Uterus (tissue), 2 donors: ENCODE measurements around the gene LMCD1.

Source experiments
- CTCF ChIP-seq, 4 experiments: fragments of 200-600 bp in 2 of 4; fragments of 450-650 bp in 2 of 4; sonication (generic) in 2 of 4; IDR thresholded peaks; one replicate each; pipeline ENCODE4 v1.5.1; 2016 to 2019; ENCODE audit warnings: antibody characterized with exemption in 4 of 4, mild to moderate bottlenecking in 2 of 4, moderate library complexity in 1 of 4
- POLR2A ChIP-seq, 2 donors: fragments of 450-650 bp; IDR thresholded peaks; one replicate each; pipeline ENCODE4 v1.6.1; 2016; ENCODE audit warnings: antibody characterized with exemption in 2 of 2, mild to moderate bottlenecking in 1 of 2, moderate library complexity in 1 of 2

GRCh38 chr3:8503871-8504610, 2.4 kb downstream of the LMCD1 start:
- TF ChIP-seq CTCF (IDR thresholded peaks at IDR 0.05) (no peak), POLR2A (IDR thresholded peaks at IDR 0.05) (no peak)
